Mesodermal cell (in vitro differentiated cells): ENCODE data around the gene DPYD.

Experiments used
- H3K27ac ChIP-seq: 2 replicates; pipeline ENCODE4 v1.7.0; 2013; ENCODE audit warnings: mild to moderate bottlenecking, low read depth, low read length, moderate library complexity; ENCODE audit not compliant: severe bottlenecking
- H3K36me3 ChIP-seq: 2 replicates; pipeline ENCODE4 v1.7.1; 2013; ENCODE audit warnings: mild to moderate bottlenecking, low read length, moderate library complexity; ENCODE audit not compliant: control insufficient read depth, insufficient read depth
- H3K4me1 ChIP-seq: one replicate; pipeline ENCODE4 v1.7.1; 2013; ENCODE audit warnings: mild to moderate bottlenecking, low read length; ENCODE audit not compliant: insufficient read depth, control insufficient read depth, poor library complexity, severe bottlenecking
- H3K4me3 ChIP-seq: 2 replicates; pipeline ENCODE4 v1.7.0; 2013; ENCODE audit warnings: low read length, control low read depth, mild to moderate bottlenecking; ENCODE audit not compliant: insufficient read depth, poor library complexity, severe bottlenecking; ENCODE audit errors: extremely low read depth
- H3K9me3 ChIP-seq: 2 replicates; pipeline ENCODE4 v1.7.1; 2013; ENCODE audit warnings: mild to moderate bottlenecking, low read length, moderate library complexity; ENCODE audit not compliant: control insufficient read depth
- WGBS, 2 experiments: methylation state at CpG; one replicate each; pipeline ENCODE4 v1.1.5; 2013; ENCODE audit warnings: missing lambda C conversion rate in 2 of 2; ENCODE audit not compliant: insufficient coverage in 2 of 2; 5-methylcytosine and 5-hydroxymethylcytosine counted together

The DPYD gene

DNA sequence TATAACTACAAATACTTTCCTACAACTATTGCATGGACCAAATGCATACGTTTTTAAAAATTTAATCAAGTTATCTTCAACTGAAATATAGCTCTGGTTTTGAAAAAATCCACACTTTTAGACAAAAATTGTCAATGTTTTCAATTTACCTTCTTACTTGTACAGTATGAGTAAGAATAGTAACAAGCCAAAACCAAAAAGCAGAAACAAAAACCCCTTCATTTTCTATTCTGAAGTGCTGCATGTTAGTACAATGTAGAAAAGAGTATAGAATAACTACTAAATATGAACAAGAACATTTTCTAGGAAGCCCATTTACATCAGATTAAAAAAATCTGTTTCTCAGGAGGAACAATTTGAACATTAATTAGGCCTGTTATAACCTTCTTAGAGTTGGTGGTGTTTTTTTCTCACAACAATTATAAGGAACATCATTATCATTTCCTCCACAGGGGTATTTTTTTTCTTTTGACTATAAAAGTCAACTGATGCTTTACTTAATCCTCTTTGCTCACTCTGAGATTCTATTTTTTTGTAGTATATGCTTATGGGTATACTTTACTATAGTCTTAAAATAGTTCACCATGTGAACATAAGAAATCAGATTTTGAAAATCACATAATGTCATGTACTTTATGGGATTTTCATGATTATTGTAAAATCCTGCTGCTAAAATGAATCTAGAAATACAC, 723.9 kb downstream of the DPYD start:
- Histone ChIP-seq H3K36me3 (no peaks in the 10 kb centered on the region), H3K4me1 (peaks cover 12% of the 10 kb centered on the region), H3K27ac (no peak overlapping the region), H3K9me3 (no peaks in the 10 kb centered on the region), H3K4me3 (no peak overlapping the region)
- WGBS, 2 experiments = 73% methylated on average over 1 of the region's 1 CpG; no CpG with 5 or more reads in 1 of the 2 experiments

GRCh38 chr1:97192872-97193572, 727.8 kb downstream of the DPYD start:
- Histone ChIP-seq H3K27ac (peak overlapping the region; percentile 61), H3K4me1 (peaks cover 9% of the 10 kb centered on the region), H3K36me3 (no peaks in the 10 kb centered on the region), H3K9me3 (no peaks in the 10 kb centered on the region), H3K4me3 (no peak overlapping the region)
- WGBS, 2 experiments = 65 to 72% methylated on average over 2 of the region's 4 CpGs

DNA sequence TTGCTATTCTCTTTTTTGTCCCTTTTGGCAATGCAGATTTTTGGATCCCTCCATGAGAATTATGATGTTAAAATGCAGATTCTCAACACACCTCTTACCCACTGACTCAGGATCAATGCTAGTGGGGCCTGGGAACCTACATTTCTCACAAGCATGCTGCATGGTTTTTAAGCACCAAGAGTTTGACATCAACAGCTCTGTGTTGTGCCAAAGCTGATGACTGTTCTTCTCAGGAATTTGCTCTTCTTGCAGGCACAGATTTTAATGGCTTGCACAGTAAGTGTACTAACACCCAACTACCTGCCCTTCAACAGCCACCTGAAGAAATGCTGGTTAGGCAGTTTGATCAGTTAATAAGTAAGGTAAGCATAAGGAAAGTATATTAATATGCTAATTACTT, 730.5 kb downstream of the DPYD start:
- Histone ChIP-seq H3K4me1 (peaks cover 9% of the 10 kb centered on the region), H3K9me3 (no peaks in the 10 kb centered on the region)

DNA sequence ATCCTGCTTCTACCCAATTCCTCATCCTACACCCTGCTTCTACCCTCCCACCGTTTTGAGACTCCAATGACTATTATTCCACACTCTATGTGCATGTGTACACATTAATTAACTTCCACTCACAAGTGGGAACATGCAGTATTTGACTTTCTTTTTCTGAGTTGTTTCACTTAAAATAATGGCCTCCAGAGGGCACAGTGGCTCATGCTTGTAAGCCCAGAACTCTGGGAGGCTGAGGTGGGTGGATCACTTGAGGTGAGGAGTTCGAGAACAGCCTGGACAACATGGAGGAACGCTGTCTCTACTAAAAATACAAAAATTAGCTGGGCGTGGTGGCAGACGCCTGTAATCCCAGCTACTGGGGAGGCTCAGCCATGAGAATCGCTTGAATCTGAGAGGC, 734.5 kb downstream of the DPYD start:
- H3K27ac ChIP-seq = no peak overlapping the region
- WGBS, 2 experiments = 76 to 89% methylated on average over 5 to 6 of the region's 6 CpGs
- no peak overlapping the region for H3K4me3 ChIP-seq
- no peaks in the 10 kb centered on the region for H3K36me3 ChIP-seq
- H3K4me1 ChIP-seq = no peaks in the 10 kb centered on the region
- no peaks in the 10 kb centered on the region for H3K9me3 ChIP-seq

More for the DNA sequence above, 730.5 kb downstream of the DPYD start:
- H3K4me3 ChIP-seq = no peak overlapping the region
- no peaks in the 10 kb centered on the region for H3K36me3 ChIP-seq
- no peak overlapping the region for H3K27ac ChIP-seq

GRCh38 chr1:97174039-97174704, 746.7 kb downstream of the DPYD start:
- Histone ChIP-seq H3K4me1 (no peaks in the 10 kb centered on the region), H3K4me3 (no peak overlapping the region), H3K9me3 (no peaks in the 10 kb centered on the region), H3K36me3 (no peaks in the 10 kb centered on the region), H3K27ac (no peak overlapping the region)
- WGBS, 2 experiments = 60 to 94% methylated on average over 3 of the region's 4 CpGs

DNA sequence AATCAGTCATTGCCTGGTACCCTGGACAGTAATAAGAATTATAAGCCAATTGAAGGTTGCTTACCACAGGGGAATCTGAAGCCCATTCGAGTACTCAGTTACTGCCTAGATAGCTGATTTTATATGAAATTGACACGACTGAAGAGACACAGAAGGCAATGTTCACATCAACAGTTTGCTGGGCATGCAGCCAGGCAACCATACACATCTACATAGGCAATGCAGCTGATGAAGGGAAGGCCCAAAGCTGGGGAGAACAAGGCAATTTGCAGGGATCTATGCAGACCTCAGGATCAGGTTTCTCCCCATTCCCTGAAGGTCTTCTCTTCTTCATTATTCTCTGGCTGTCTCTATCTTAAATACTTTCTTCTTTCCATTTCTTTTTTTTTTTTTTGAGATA, 750.5 kb downstream of the DPYD start:
- H3K4me3 ChIP-seq = no peak overlapping the region
- WGBS, 2 experiments = 92% methylated on average over 2 of the region's 2 CpGs; no CpG with 5 or more reads in 1 of the 2 experiments
- no peaks in the 10 kb centered on the region for H3K4me1 ChIP-seq
- H3K36me3 ChIP-seq = no peaks in the 10 kb centered on the region
- H3K27ac ChIP-seq = no peak overlapping the region
- H3K9me3 ChIP-seq = no peaks in the 10 kb centered on the region

DNA sequence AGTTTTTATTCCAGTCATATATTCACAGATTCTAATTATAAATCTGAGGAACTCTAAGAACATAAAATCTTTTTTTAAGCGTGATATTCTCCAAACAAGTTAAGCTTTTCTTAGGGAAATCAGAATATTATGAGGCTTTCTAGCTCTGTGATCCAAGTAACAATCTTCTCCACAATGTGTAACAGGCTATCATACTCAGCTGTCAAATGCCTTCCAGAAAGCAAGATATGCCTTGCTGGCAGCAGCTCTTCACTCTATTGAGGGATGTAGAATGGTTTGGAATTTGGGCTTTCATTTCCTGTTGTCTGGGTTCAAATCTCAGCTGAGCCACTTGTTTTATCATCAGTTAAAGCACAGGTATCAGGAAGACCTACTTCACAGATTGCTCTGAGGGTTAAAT, 752.8 kb downstream of the DPYD start:
- Histone ChIP-seq H3K27ac (no peak overlapping the region), H3K4me1 (no peaks in the 10 kb centered on the region)
- WGBS, 2 experiments = no CpG with 5 or more reads among the region's 1 CpG

GRCh38 chr1:97167246-97167645, 753.6 kb downstream of the DPYD start:
- no peak overlapping the region for H3K27ac ChIP-seq
- no CpG with 5 or more reads among the region's 2 CpGs for WGBS, 2 experiments
- no peak overlapping the region for H3K4me3 ChIP-seq
- no peaks in the 10 kb centered on the region for H3K9me3 ChIP-seq
- H3K4me1 ChIP-seq = no peaks in the 10 kb centered on the region
- no peaks in the 10 kb centered on the region for H3K36me3 ChIP-seq

More for the DNA sequence above, 752.8 kb downstream of the DPYD start:
- Histone ChIP-seq H3K4me3 (no peak overlapping the region), H3K9me3 (no peaks in the 10 kb centered on the region), H3K36me3 (no peaks in the 10 kb centered on the region)

GRCh38 chr1:97166626-97167025, 754.2 kb downstream of the DPYD start:
- WGBS, 2 experiments = no CpG with 5 or more reads among the region's 1 CpG
- Histone ChIP-seq H3K36me3 (no peaks in the 10 kb centered on the region), H3K9me3 (no peaks in the 10 kb centered on the region), H3K27ac (no peak overlapping the region), H3K4me1 (no peaks in the 10 kb centered on the region), H3K4me3 (no peak overlapping the region)

- H3K4me3 ChIP-seq = no peak overlapping the region
- no peaks in the 10 kb centered on the region for H3K9me3 ChIP-seq
- no peaks in the 10 kb centered on the region for H3K4me1 ChIP-seq
- H3K27ac ChIP-seq = no peak overlapping the region
- WGBS, 2 experiments = no CpG with 5 or more reads among the region's 1 CpG
- H3K36me3 ChIP-seq = no peaks in the 10 kb centered on the region
Observed at GRCh38 chr1:97164276-97164639, 756.6 kb downstream of the DPYD start.
